GM21529 (cell line): ENCODE measurements around the gene DAB1.

Experiments
- ATAC-seq: cut with Tn5 transposase; IDR thresholded peaks from one replicate; pipeline ENCODE4 v1.9.1; 2021; ENCODE audit not compliant: unreplicated experiment

Gene DAB1

DNA sequence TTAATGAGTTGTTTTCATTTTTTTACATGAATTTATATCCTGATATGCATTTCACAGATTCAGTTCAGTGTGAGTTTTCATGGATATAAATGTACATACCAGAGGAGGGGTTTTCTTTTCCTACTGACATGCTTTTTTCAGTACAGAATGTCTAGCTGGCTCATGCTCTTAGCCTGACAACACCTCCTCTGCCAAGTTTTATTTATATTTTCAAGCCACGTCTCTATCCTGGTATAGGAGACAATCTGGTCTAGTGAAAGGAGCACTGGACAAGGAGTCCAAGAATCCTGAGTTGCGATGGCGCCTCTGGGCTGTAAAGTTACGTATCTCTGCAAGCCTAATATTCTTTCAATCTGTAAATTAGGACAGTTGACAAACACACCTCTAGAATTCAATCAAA is 4.9 kb downstream of the DAB1 start:
- no peak for ATAC-seq

DNA sequence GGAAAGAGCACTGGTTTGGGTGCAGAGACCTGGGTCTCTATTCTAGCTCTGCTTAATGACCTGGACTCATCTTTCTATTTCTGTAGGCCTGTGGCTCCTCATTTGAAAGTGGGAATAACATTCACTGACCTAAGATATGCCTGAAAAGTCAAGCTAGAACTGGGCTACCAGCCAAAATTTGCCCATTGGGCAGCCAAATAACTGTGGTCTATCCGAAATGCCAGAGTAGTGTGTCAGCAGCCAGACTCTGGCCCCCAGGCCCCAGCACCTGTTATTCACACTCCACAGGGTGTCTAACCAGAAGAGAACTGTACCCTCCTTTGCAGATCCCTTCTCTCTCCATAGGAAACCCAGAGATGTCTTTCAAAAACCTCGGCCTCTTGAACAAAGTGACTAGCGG is 12.6 kb downstream of the DAB1 start:
- no peak for ATAC-seq

DNA sequence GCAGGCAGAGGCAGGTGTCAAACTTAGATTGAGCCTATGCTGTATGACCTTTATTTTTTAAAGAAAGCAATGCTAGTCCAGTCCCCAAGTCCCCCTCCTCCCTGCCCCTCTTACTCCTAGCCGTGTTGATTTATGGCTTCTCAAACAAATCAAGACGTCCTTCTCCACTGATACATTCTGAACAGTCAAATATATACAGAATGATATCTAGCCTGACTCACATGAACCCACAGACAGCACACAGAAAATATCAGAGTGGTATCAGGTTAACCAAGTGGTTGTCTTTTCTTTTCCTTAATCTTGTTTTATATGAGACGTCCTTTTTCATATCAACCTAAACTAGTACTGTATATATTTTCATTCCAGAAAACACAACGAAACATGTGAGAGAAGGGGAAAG is 13.4 kb downstream of the DAB1 start:
- ATAC-seq: no peak

DNA sequence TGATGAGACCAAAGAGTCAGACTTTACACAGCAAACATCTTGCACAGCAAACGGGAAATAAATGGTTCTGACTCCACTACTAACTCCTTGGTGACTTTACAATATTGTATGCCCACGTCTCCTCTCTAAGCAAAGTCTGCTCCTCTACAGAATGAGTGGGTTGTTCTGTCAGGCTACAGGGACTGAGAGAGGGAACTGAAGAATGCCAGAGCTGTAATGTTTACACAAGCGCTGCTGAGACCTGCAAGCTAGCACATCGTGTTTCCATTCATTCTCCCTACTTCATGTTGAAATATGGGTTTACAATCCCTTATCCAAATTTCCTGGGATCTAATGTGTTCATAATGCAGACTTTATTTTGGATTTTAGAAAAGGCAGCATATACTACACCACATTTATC is 15.9 kb downstream of the DAB1 start:
- no peak for ATAC-seq

DNA sequence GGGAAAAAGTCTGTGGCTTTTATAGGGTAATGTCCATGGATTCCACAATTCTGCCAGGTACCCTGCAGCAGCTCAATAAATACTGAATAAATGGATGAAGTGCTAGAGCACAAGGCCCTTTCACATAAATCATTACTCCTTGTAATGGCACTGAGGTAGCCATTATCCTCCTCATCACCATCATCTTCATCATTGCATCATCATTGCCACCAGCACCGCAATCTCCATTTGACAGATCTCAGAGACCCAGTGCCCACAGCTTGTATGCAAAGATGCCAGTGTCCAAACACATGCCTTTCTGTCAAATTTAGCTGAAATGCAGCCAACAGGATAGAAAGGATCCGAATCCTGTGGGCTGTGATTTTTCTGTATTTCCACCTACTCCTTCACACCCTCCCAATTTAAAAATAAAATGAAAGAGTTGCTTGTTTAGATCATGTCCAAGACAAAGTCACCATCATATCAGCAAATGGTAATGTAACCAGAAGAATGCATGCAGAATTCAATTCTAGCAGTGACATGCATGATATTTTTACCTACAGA is 17.4 kb downstream of the DAB1 start:
- no peak for ATAC-seq

DNA sequence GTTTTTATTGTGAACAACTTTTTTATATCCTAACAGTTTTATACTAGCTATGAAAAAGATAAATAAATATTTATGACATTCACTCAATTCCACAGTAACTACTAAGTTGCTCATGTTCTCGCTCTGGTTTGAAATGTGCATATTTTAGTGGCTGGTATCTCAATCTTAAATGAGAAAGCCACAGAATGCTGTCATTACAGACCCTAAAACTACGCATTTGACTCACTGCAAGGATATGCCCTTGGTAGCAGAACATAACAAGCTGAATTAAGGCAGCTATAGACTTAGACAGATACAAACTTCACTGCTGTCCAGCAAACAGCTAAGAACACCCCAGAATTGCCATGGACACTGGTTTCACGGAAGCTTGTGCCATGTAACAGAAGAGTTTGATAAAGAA is 19.0 kb downstream of the DAB1 start:
- ATAC-seq: no peak

DNA sequence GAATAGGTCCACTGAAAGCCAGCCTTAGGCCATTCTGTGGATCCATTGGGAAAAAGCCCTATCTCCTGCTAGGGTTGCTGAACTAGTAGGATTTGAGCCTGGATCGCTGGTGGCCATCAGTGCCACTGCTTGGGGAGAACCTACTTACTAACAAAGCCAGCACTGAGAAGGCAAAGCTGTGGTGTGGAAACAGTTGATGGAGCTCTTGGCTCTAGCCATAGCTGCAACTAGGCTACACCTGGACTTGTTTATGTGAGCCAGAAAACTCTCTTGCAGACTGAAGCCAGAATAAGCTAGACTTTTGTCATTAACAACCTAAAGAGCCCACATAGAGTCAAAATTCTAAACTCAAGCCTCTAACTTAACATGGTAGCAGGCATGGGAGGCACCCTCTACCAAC is 20.7 kb downstream of the DAB1 start:
- no peak for ATAC-seq

DNA sequence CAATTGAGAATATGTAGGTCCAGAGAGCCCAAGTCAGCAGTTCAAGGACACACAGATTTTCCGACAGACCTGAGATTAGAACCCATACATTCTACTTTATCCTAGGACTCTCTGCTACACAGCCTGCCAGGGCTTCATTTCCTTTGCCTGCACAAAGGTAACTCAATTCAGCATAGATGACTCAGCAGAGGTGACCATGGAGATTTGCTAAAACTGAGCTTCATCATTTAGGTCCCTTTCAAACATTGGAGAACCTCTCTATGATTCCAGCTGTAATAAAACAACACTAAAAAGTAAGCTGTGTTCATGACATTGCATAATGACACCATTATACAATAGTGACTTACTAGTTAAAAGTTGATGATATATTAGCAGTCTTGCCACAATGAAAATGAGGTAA is 22.2 kb downstream of the DAB1 start:
- no peak for ATAC-seq

DNA sequence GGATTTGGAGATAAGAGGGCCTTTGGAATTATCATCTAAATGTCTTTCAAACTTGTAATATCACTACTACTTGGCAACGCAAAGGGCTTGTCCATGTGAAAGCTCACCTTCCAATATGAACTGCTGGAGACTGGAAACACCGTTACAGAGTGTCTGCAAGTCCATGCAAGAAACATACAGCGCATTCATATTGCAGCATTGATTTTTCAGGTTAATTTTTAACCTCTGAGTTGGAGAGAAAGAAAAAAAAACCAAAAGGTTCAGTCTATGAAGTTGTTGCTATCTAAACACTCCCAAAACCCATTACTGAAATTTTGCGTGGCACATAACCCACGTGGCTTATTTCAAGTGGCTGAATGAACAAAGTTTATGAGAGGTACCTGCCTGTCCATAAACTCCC is 23.8 kb downstream of the DAB1 start:
- ATAC-seq: no peak

DNA sequence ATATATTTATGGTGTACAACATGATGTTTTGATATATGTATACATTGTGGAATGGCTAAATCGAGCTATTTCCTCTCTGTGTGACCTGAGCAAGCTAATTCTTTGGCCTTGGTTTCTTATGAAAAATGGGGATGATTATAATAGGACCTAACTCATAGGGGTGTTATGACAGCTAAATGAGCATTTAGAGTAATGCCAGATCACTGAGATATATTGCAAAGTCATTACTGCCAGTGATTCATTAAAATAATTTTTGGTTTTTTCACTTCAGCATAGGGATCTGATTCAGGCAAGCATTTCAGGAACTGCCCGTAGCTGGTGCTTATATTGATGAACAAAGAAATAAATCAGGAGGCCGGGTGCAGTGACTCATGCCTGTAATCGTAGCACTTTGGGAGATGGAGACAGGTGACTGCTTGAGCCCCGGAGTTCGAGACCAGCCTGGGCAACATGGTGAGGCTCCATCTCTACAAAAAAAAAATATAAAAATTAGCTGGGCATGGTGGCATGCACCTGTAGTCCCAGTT is 30.7 kb downstream of the DAB1 start:
- ATAC-seq: no peak

DNA sequence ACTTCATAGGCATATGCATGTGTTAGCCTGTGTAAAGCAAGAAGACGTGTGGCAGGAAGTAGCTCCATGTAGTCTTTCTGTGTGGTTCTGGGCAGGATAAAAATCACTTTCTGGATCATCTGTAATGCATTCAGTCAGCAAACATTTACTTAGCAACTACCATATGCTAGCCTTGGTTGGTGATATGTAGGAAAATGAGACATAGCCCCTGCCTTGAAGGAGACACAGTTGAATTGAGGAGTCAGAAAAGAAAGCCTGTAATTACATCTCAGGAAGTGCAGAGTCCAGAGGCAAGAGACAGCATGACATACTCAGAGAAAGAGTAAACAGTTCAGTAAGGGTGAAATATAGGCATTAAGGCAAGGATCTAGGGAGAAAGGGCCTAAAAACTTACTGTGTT is 38.5 kb downstream of the DAB1 start:
- ATAC-seq: no peak

DNA sequence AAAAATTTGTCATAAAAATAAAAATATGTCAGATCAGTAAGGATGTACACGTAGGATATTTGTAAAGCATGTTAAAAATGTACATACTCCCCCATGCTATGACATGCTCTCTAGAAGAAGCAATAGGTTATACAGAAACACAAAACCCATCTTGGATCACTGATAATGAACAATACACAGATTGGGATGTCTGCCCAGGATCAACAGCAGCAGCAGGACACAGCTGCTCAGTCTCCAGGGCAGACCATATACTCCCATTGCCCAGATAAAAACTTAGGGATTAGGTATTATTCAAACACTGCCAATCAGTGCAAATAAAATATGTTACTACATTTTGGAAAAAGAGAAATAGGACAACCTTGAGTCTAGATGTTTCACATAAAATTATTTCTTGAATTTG is 39.0 kb downstream of the DAB1 start:
- no peak for ATAC-seq

DNA sequence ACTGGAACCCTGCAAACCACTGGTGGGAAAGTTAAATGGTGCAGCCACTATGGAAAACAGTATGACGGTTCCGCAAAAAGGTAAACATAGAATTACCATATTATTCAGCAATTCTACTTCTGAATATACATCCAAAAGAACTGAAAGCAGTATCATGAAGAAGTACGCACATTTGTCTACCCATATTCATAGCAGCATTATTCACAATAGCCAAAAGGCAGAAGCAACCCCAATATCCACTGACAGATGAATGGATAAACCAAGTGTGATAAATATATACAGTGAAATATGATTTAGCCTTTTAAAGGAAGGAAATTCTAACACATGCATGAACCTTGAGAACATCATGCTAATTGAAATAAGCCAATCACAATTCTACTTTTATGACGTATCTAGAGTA is 39.6 kb downstream of the DAB1 start:
- ATAC-seq: no peak

DNA sequence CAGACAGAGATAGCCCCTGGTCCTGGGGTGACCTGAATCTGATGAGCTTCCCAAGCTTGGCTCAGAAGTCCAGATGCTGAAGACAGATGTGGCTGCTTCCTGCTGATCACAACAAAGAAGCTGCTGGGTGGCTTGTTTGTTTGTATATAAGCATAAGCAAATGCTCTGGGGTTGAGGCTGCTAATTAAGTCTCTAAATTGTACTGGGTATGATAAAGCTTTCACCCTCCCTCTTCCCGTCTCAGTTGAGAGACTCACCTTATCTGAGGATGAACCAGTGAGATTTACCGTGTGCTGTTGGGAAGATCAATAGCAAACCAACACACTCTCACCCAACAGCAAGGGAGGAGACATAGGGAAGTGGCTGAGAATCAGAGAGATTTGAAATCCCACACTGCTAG is 42.0 kb downstream of the DAB1 start:
- no peak for ATAC-seq

DNA sequence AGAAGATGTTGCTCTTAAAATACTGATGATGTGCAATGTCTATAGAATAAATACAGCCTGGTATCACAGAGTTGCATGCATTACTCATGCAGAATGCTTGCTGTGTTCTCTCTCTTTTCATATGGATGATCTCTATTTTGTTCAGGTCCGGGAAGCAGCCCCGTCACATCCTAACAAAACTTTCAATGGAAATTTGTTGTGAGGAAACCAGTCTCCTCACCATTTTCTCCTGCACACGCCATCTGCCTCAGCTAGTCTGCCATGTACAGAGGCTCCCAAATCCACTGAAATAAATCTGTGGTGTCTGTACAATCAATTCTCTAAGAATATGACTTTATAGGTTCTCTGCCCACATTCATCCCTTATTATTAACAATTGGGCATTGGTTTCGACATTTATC is 42.4 kb downstream of the DAB1 start:
- ATAC-seq: no peak

DNA sequence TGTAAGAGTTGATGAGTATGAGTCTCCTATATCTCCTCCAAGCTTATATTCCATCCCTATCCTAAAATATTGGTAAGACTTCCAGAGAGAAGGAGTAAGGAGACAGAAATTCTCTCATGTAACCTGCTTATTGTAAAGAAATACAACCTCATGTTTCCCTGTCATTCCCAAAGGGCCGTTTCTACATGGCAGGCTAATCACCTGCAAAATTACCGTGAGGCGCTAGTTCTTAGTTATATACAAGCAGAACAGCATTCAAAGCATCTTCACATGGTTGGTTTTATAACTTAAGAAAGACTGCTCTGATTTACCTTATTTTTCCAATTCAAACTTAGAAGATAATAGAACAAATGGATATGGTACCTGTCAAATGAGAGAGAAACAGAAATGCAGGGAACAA is 42.9 kb downstream of the DAB1 start:
- no peak for ATAC-seq

DNA sequence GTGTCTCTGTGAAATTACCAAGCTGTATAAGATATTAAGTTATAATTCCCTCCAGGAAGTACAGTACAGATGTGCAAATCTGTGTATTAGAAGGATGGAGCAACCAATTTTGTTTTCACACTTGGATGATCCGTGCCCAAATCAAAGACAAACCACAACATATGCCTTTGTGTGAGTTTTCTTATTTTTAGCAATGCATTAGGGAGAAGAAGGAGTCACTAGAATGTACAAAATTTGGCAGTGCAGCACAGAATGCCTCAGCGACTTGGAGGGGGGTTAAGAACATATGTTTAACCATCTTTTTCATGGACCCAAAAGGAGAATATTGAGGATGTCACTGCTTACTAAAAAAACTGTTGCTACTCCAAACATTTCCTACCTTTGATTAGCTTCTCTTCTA is 45.3 kb downstream of the DAB1 start:
- no peak for ATAC-seq

DNA sequence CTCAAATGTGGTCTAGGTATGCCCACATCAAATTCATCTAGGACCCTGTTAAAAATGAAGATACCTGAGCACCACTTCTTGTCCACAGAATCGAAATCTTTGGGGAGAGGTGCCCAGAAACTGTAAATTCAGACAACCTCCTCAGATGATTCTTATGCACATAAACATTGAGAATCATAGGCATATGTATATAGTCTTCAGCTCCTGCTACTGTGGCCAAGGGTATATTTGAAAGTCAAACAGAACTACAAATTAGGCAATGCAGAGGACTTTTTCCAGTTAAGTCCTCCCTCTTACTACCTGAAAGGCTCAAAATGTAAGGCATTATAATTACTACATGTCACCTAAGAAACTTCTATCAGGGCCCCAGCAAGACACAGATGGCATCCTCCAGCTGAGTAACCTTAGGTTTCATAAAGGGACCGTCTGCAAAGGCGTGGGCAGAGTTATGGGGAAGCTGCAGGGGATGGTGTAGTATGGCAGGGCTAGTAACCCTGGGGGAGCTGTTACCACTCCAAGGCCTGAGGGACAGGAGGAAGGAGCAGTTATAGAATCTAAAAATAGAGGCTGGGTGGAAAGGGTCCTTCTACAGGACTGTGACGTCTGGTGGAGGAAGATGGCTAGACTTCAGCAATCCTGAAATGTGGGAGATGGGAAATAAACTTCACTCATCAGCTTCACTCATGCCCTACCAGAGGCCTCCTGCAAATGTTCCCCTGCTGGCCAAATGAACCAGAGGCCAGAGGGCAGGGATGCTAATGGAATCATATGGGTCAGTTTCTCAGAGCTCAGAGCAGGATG is 46.3 kb downstream of the DAB1 start:
- ATAC-seq: no peak

DNA sequence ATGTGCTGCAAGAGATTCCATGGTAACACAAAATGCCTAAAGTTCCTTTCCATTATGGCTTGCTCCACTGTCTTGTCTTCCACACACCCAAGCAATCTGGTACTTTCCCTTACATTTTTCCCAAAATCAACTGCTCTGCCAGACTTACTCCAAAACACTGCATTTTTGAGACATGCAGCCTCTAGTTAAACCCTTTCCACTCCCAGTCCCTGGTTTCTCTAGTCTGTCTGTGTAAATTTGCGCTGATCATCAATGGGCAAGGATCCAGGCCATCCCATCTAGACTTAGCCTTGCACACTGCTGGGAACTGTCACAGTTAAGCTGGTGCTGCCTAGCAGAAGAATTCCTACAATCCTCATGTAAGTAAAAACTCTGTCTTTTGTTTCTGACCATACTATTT is 47.8 kb downstream of the DAB1 start:
- ATAC-seq: no peak

DNA sequence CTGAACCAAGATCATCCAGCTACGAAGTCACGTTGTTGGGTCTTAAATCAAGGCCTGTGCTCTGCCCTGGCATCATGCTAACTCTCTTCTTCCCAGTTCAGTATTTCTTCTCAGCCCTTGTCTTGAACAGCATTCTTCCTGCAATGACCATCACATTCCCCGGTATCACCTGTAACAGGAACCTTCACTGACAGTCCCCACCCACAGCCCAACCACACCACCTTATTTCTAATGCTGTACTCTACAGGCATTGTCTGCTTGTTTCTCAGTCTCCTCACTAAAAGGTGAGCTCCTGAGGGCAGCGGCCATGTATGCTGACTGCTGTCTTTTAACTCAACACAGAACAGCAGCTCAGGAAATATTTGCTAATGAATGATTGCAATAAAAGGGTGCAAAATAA is 54.0 kb downstream of the DAB1 start:
- ATAC-seq: no peak

DNA sequence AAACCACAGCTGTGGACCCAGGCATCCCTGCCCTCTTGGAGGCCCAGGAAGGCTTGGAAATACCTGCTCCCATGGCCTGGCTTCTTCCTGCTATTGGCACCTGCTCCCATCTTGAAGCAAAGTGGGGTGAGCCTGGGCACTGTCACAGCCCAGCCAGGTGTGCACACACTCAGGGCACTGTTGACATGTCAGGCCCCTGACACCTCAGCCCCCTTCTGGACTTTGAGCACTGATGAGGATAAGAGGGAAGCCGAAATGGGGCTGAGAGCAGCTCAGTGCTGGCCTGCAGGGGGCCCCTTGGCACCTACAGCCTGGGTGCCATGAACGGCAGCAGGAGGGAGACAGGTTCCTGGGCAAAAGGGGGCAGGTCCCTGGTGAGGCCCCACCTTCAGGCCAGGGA is 55.9 kb downstream of the DAB1 start:
- ATAC-seq: no peak

DNA sequence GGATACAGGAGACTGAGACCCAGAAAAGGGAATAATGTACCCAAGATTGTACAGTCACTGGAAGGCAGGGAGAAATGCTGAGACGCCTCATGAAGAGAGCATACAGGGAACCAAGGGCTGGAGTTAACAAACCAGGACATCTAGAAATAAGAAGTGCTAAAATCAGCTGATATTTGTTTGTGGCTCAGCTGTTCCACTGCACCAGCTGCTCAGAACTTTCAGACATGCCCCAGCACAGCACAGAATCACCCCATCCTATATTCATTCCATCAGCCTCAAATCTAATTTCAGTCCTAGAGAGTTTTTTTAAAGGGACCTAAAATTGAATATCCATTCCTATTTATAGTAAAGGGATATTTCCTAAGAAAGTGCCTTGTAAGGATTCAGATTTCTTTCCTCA is 60.2 kb downstream of the DAB1 start:
- no peak for ATAC-seq

DNA sequence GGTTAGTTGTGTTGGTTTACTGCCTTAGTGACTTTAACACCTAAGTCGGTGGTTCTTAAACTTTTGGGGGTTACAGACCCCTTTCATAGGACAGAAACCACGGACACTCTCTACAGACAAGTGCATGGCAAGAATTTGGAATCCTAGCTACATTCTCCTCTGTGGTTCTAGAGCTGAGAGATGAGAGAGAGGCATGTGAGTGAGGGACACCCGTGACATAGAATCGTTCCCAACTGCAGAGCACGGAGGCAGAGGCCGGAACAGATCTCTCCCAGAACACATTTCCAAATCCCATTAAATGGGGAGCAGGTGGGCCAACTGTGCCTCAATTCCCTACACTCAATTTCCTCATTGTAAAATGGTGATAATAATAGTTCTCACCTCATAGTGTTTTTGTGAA is 60.7 kb downstream of the DAB1 start:
- ATAC-seq: no peak
